CD4-positive, alpha-beta T cell treated with Interleukin-4 for 1 hour (primary cell): ENCODE measurements around the gene AMBRA1.

Source experiments
- DNase-seq, 2 donors: peaks; one replicate each; pipeline ENCODE4 v3.0.0-alpha.2; 2020 to 2022

The AMBRA1 gene

GRCh38 chr11:46362156-46363030, 231.4 kb downstream of the AMBRA1 start:
- no peak for DNase-seq

- peak; percentile 60 to 63 for DNase-seq
These were observed 232.3 kb downstream of the AMBRA1 start for GRCh38 chr11:46361283-46362155.

- no peak for DNase-seq
These were observed 232.9 kb downstream of the AMBRA1 start for GRCh38 chr11:46360878-46361277.

GRCh38 chr11:46359953-46360352, 233.9 kb downstream of the AMBRA1 start:
- DNase-seq = no peak

- DNase-seq = no peak
These were observed 236.3 kb downstream of the AMBRA1 start for GRCh38 chr11:46357483-46357936.

GRCh38 chr11:46356924-46357482, 236.8 kb downstream of the AMBRA1 start:
- no peak for DNase-seq

- no peak for DNase-seq
These were observed 240.1 kb downstream of the AMBRA1 start for GRCh38 chr11:46353698-46354097.

GRCh38 chr11:46352063-46352841, 241.6 kb downstream of the AMBRA1 start:
- peak; percentile 79 to 87 for DNase-seq

GRCh38 chr11:46351606-46352005, 242.2 kb downstream of the AMBRA1 start:
- DNase-seq = no peak

- no peak for DNase-seq
These were observed 242.7 kb downstream of the AMBRA1 start for GRCh38 chr11:46351148-46351547.

- DNase-seq = no peak
These were observed 243.1 kb downstream of the AMBRA1 start for GRCh38 chr11:46350695-46351094.

- DNase-seq = peak; percentile 52 to 67
These were observed 245.0 kb downstream of the AMBRA1 start for GRCh38 chr11:46348566-46349401.

GRCh38 chr11:46347637-46348311, 246.0 kb downstream of the AMBRA1 start:
- DNase-seq = no peak

- DNase-seq = peak; percentile 90 to 92
These were observed 246.8 kb downstream of the AMBRA1 start, which contains the start of gene DGKZ for GRCh38 chr11:46346886-46347636. Gene DGKZ (plus strand): TSS chr11:46347463. CDS start chr11:46347660, 197 bp downstream.
